ENCODE results near the gene TDRD10. TPM values are rescaled to one million over a fixed set of nuclear protein-coding genes. Genes with fewer than 3 reads are reported as not detected.
A peak's percentile ranks its signal among the peaks of the same experiment; 100 is the strongest.

The TDRD10 gene
- total RNA-seq, 2 donors from 2014 or later = 0.12 TPM; not detected in 1

DNA sequence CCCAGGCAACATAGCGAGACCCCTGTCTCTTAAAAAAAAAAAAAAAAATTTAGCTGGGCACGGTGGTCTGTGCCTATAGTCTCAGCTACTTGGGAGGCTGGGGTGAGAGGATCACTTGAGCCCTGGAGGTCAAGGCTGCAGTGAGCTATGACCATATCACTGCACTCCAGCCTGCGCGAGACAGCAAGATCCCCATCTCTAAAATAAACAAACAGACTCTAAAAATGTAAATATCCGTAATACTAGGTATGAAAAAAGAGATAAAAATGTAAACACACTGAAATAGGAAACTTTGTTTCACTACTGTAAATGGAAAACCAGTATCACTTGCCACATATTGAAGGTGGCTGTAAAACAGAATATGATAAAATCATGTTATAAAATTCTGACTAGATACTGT is 88.7 kb downstream of the TDRD10 start:
- Mint-ChIP-seq H3K36me3 (ENCODE audit: low read depth) (peaks cover 25% of the 10 kb centered on the region), H3K27ac (peak overlapping the region; percentile 54), H3K4me1 (peaks cover 15% of the 10 kb centered on the region), H3K27me3 (no peaks in the 10 kb centered on the region), H3K4me3 (no peak overlapping the region)
- no peaks in the 10 kb centered on the region for H3K9me3 ChIP-seq (ENCODE audit: control insufficient read depth, low read length, poor library complexity, severe bottlenecking)
- ATAC-seq (no peak), DNase-seq (no peak)

DNA sequence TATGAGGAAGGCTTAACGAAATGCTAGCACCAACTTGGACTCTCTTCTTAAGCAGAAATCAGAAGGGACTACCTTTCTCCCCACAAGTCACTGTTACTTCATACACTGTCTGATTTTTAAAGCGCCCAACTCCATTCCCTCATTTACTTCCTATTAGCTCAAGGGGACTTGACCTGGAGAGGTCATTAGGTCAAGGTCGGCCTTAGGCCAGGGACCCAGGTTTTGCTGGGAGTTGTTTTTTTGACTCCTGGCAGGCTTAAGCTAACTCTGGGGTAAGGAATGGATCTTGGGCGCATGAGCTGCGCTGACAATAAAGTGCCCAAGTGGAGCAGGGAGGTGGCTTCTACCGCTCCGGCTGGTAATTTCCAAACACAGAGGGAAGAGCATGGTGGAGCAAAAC is 89.2 kb downstream of the TDRD10 start:
- Mint-ChIP-seq H3K4me1 (peaks cover 15% of the 10 kb centered on the region), H3K36me3 (ENCODE audit: low read depth) (peaks cover 25% of the 10 kb centered on the region), H3K4me3 (no peak overlapping the region), H3K27me3 (no peaks in the 10 kb centered on the region), H3K27ac (peak overlapping the region; percentile 54)
- no peaks in the 10 kb centered on the region for H3K9me3 ChIP-seq (ENCODE audit: control insufficient read depth, low read length, poor library complexity, severe bottlenecking)
- ATAC-seq (no peak), DNase-seq (no peak)

DNA sequence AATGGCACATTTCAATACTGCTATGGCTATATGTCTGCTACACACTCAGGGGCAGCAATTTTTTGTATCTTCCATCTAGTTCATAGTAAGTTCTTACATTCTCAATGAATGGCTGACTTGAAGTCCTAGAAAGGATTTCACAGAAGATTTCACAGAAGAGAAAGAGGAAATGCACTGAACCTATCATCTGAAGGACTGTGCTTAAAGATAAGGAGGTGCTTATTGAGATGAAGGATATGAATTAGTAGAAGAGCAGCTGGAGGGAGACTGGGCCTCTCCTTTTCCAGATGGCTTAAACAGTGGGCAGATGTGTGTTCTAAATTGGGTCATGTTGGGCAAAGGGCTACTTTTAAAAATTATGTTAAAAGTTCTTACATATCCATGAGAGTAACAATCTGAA is 91.4 kb downstream of the TDRD10 start:
- H3K36me3 Mint-ChIP-seq (ENCODE audit: low read depth) = peaks cover 16% of the 10 kb centered on the region

DNA sequence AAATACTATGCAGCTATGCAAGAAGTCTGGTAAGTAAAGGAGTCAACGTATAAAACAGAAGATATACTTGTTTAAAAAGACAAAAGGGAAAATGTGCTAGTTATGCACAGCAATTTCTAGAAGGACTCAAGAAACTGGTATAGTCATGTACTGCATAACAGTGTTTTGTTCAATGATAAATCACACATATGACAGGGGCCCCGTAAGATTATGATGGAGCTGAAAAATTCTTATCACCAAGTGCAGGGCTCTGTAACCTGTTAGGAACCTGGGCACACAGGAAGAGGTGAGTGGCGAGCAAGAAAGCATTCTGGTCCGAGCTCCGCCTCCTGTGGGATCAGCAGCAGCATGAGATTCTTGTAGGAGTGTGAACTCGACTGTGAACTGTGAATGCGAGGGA is 92.8 kb downstream of the TDRD10 start:
- Mint-ChIP-seq H3K27ac (no peak overlapping the region), H3K36me3 (ENCODE audit: low read depth) (peaks cover 14% of the 10 kb centered on the region)
- DNase-seq = no peak

More for the DNA sequence above, 91.4 kb downstream of the TDRD10 start:
- Mint-ChIP-seq H3K27ac (no peak overlapping the region), H3K4me1 (peaks cover 26% of the 10 kb centered on the region), H3K27me3 (no peaks in the 10 kb centered on the region), H3K4me3 (no peak overlapping the region)
- ATAC-seq = no peak
- no peak for DNase-seq
- no peaks in the 10 kb centered on the region for H3K9me3 ChIP-seq (ENCODE audit: control insufficient read depth, low read length, poor library complexity, severe bottlenecking)

DNA sequence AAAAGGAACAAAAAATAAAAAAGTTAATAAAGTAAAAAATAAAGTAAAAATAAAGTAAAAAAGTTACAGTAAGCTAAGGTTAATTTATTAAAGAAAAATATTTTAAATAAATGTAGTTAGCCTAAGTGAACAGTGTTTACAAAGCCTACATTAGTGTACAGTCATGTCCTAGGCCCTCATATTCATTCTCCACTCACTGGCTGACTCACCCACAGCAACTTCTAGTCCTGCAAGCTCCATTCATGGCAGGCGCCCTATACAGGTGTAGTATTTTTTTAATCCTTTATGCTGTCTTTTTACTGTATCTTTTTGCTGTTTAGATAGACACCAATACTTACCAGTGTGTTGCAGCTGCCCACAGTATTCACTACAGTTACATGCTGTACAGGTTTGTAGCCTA is 93.6 kb downstream of the TDRD10 start:
- peaks cover 14% of the 10 kb centered on the region for H3K36me3 Mint-ChIP-seq (ENCODE audit: low read depth)
- H3K27me3 Mint-ChIP-seq = no peaks in the 10 kb centered on the region
- no peaks in the 10 kb centered on the region for H3K9me3 ChIP-seq (ENCODE audit: control insufficient read depth, low read length, poor library complexity, severe bottlenecking)
- DNase-seq (no peak), ATAC-seq (no peak)
- H3K4me1 Mint-ChIP-seq = peaks cover 41% of the 10 kb centered on the region
- no peak overlapping the region for H3K4me3 Mint-ChIP-seq
- H3K27ac Mint-ChIP-seq = no peak overlapping the region

More for the DNA sequence above, 92.8 kb downstream of the TDRD10 start:
- H3K4me1 Mint-ChIP-seq = peaks cover 34% of the 10 kb centered on the region
- H3K9me3 ChIP-seq (ENCODE audit: control insufficient read depth, low read length, poor library complexity, severe bottlenecking) = no peaks in the 10 kb centered on the region
- H3K27me3 Mint-ChIP-seq = no peaks in the 10 kb centered on the region
- H3K4me3 Mint-ChIP-seq = no peak overlapping the region
- no peak for ATAC-seq

Other genes with a start within 250 kb of the TDRD10 start
- 10 to 100 TPM; 52.5 to 67.3 TPM for gene HAX1, start 229.6 kb upstream of the TDRD10 start, total RNA-seq
- gene AQP10, start 181.1 kb upstream of the TDRD10 start, total RNA-seq = 1 to 10 TPM in 1 of 2 donors, under 1 TPM in 1; 0.42 to 8.9 TPM
- gene ATP8B2, start 176.7 kb upstream of the TDRD10 start, total RNA-seq = 100 to 1,000 TPM; 175 to 192 TPM
- gene IL6R, start 96.9 kb upstream of the TDRD10 start, total RNA-seq = 10 to 100 TPM; 72.8 to 79.0 TPM
- under 1 TPM in 1 of 2 donors, not detected in 1; 0.13 TPM for gene SHE, start 193 bp downstream of the TDRD10 start, total RNA-seq
- gene UBE2Q1, start 56.4 kb downstream of the TDRD10 start, total RNA-seq = 10 to 100 TPM; 80.3 to 82.4 TPM
- gene CHRNB2, start 65.6 kb downstream of the TDRD10 start, total RNA-seq = not detected
- gene ADAR, start 106.0 kb downstream of the TDRD10 start, total RNA-seq = 100 to 1,000 TPM; 197 to 231 TPM